GM19468 (cell line): ENCODE data around the gene SLC35D3.
"Not testable (repeated sequence)": the region's sequence is repeated elsewhere in the genome, so short reads cannot be mapped to it uniquely, and the experiment has no call there.

ENCODE experiments used
- ATAC-seq: cut with Tn5 transposase; IDR thresholded peaks from one replicate; pipeline ENCODE4 v1.9.1; 2021; ENCODE audit warnings: mild to moderate bottlenecking, moderate library complexity, moderate number of reproducible peaks; ENCODE audit not compliant: unreplicated experiment; ENCODE audit errors: extremely low read depth

Gene SLC35D3

GRCh38 chr6:136921936-136922684 is at the start of gene SLC35D3:
Gene SLC35D3 (plus strand): TSS chr6:136922301. CDS start chr6:136922429, 128 bp downstream.
- ATAC-seq = no peak

GRCh38 chr6:136873748-136874147 is 48.4 kb upstream of the SLC35D3 start:
- no peak for ATAC-seq

GRCh38 chr6:136876469-136876868 is 45.6 kb upstream of the SLC35D3 start:
- not testable (repeated sequence) for ATAC-seq

GRCh38 chr6:136880748-136881460 is 41.2 kb upstream of the SLC35D3 start:
- ATAC-seq = no peak

DNA sequence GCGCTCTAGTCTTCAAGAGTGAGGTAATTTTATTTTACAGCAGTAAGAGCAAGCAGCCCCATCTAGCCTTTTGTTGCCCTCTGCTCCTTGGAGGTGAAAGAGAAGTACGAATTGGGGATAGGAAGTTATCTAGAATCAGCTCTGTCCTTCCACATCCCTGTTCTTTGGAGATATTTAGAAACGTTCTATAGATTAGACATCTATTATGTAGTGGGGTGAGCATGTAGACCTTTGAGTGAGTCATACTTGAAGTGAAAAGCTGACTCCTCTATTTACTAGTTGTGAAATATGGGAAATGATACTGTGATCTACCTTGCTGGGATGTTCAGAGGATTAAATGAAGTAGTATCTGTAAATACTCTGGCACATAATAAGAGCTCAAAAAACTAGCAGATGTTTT is 36.0 kb upstream of the SLC35D3 start:
- ATAC-seq = no peak

DNA sequence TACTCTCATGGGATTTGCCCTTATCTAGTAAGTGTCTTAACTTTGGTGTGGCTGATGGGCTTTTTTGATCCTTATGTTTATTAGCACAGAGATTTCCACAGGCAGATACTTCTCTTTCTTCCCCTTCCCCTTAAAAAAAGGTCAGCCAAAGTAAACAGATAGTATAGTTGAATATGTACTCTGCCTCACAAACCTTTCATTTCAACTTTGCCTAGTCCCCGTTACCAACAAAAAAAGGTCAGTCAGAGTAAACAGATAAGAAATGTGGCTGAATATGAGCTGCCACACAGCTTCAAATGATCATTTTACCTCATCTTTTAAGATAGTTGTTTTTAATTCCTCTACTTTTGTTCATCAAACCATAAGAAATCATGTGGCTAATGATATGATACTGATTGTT is 34.1 kb upstream of the SLC35D3 start:
- no peak for ATAC-seq

DNA sequence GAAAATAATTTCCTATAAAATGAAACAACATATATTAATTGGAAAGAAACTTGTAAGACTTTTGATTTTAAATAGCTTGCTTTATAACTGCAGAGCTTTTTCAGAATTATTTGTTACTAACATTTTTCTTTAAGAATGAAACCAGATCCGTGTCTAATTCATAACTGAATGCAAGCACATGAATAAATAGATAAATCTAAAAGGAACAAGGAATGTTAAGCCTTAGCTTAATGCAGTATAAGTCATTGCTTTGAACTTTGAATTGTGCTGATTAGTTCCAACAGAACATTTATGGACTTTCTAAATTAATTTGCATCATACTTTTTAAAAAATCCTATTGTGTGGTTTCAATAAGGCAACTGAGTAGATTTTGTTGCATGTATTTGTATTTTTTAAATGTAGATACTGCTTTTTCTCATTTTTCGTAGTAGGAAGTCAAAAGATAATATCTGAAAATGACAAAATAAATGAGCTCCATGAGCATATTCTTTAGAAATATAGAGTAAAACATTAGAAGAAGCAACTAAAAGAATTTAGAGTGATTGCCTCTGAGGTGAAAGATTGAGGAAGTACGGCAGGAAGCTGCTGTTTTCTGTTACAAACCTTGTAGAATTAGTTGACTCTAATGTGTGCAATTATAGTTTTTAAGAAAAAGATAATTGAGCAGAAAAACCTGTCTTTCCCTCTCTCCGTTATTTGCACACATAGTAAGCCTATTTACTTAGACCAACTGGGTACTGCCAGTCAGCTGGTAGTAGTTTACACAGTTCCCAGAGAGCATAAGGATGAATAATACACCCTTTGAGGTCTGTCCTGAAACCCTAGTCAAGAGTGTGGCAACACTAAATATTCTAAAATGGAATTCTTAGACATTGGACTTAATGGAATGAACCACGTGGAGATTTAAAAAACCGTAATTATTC is 32.6 kb upstream of the SLC35D3 start:
- ATAC-seq = no peak

GRCh38 chr6:136890194-136890839 is 31.8 kb upstream of the SLC35D3 start:
- ATAC-seq = no peak

DNA sequence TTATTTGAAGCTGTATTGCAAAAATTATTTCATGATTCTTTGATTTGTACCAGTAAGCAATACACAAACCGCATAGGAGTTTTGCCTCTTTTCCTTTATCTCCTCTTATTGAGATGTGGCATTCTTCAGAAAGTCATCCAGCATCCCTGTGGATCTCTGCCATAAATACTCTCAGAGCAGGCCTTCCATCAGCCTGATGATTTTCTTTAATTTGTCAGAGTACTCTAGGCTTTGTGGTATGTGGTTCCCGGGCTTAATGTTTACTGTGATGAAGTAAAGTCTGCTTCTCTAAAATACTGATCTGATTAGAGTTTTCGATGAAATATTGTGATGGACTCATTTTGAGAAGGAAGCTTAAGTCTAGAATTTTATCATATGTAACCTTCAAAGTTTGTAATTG is 31.1 kb upstream of the SLC35D3 start:
- no peak for ATAC-seq

- no peak for ATAC-seq
Measured at GRCh38 chr6:136893187-136893586, 28.9 kb upstream of the SLC35D3 start.

DNA sequence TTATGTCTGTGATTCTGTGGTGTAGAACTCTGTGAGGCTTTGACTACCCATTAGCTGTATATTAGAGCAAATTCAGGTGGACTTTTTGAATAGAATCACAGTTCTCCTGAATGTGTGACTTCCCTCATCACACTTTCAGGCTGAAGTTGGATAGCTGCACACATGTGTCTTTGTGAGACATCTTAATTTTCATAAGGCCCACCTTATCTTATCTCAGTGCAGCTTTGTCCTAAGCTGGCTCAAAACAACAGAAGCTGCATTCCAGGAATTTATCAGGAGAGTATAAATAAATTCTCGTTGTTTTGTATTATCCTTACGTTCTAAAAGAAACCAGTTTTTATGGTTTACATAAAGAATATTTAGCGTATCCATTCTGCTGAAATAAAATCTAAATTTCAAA is 26.2 kb upstream of the SLC35D3 start:
- no peak for ATAC-seq

DNA sequence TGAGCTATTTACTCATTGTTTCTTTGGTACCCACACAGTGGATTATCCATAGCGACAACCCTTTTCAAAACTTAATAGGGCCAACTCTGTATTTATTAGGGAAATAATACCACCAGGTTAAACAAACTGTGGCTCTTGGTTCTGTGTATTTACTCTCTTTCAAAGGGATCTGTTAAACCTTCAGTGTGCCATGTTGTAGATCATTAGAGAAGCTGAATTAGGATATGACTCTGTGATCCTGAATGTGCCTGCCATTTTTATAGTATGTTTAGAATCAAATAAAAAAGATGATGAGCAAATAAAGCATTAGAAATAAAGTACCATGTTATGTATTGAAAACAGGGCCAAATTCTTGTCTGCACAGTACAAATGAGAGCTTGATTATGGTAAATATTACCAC is 25.0 kb upstream of the SLC35D3 start:
- no peak for ATAC-seq

- ATAC-seq = no peak
Measured at GRCh38 chr6:136901212-136901784, 20.8 kb upstream of the SLC35D3 start.

DNA sequence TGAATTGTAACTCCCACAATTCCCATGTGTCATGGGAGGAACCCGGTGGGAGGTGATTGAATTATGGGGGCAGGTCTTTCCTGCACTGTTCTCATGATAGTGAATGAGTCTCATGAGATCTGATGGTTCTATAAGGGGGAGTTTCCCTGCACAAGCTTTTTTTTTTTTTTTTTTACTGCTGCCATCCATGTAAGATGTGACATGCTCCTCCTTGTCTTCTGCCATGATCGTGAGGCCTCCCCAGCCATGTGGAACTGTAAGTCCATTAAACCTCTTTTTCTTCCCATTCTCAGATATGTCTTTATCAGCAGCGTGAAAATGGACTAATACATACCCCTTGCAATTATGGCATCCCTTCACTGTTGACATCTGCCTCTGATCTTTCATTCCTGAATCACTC is 17.6 kb upstream of the SLC35D3 start:
- not testable (repeated sequence) for ATAC-seq

DNA sequence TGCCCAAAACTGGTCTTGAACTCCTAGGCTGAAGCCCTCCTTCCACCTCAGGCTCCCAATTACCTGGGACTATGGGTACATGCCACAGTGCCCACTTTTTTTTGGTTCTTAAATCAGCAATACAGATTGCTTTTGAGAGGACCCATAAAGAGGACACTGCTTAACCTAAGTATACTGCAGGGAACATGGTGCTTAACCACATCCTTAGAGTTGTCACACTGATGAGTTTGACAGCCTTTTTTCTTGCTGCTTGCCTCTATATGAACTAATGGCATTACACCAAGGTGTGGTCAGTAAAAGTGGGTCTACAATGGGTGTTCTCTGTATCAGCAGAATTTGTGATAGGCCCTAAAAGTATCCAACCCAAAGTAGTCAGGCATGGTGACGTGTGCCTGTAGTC is 7.2 kb upstream of the SLC35D3 start:
- no peak for ATAC-seq

DNA sequence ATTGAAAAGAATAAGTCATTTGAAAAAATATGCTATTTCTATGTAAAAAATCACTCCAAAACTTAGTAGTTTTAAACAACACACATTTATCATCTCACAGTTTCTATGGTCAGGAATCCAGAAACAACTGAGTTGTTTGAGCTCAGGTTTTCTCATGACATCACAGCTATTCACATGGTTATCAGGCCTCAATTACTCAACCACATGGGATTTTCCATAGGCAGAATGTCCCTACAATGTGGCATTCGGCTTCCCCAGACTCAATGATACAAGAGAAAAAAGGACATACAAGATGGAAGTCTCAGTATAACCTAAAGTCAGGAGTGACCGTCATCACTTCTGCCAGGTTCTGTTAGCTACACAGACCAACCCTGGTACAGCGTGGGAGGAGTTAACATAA is 3.4 kb upstream of the SLC35D3 start:
- no peak for ATAC-seq

DNA sequence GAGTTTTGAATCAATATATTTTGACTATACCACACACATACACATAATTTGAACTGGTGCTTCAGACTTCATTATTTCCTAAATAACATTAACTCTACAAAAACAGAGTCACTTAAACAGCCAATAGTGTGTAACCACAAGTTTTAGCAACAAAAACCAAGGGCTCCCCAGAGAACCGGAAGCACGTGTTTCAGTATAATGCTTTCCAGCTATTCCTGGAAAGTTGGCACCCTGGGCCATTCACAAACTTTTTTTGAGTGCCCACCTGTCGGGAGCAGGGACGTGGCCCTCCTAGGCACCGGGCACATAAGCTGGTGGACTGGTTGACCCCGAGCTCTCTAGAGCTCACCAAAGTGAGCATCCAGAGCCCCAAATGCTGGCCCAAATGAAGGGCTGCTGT is 1.9 kb upstream of the SLC35D3 start:
- ATAC-seq = no peak

DNA sequence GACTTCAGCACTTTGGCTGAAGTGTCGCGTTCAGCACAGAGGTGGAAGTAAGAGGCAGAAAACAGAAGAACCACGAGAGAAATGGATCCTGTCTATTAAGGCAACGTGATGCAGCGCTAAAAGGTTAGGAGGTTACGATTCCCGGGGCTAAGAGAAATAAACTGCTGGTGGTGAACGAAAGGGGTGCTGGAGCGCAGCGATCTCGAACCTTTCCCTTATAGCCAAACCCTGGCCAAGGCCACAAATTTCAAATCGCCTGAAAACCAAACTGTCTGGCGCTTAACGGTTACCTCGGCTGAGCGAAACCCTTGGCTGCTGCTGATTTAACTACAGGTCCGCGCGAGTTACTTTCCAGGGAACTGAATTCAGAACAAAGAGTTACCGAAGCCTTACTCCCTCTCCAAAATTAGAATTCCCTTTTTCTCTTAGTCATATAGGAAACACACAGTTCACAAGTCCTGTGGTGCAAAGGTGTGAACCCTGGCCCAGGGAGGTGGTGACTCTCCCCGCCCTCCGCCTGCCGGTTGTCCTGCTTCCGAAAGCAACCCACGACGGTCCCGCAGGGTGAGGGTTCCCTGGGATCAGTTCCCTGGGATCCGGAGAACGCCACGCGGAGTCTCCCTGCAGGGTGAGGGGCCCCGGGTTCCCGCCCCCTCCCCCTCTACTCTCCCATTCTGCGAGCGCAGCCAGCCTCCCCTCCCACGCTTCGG is 1.3 kb upstream of the SLC35D3 start:
- ATAC-seq = no peak

DNA sequence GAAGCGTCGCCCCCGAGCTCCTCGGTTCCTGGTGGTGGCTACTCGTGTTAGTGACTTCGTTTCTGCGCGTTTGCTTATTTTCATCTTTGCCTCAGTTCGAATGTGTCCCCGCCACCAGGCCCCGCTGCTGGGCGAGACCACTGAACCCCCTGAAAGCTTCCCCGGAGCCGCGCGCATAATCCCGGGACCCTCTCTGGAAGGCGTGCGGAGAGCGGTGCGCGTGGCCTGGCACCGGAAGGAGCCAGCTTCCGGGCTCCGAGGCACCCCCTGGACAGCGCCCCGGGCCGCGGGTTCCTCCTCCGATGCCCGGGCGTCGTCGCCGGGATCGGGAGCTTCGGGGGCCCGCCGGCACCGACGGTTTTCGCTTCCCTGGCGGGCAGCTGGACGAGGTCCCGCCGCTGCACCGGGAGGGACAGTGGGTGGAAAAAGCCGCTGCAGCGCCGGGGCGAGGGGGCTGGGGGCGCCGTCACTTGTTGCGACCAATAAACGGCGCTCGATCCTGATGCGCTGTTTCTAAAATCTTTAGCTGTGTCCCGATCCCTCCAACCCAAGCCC is 643 bp upstream of the SLC35D3 start:
- ATAC-seq = no peak
